ENCODE results near the gene NXNL2. TPM values are rescaled to one million over a fixed set of nuclear protein-coding genes. Genes with fewer than 3 reads are reported as not detected.

Gene NXNL2
- total RNA-seq, 1 experiment from 2014 or later: 2.2 TPM

- ATAC-seq (no peak), DNase-seq (ENCODE audit: low spot score) (no peak)
- peak overlapping the region; percentile 66; the same call in 1 of the 2 replicates for H3K27ac Mint-ChIP-seq
- 0 out of 2 replicates have a peak, but pooled peaks cover 3% of the 10 kb centered on the region for H3K4me1 Mint-ChIP-seq
- H3K4me3 Mint-ChIP-seq: no peak overlapping the region
- ChIA-PET POLR2A (interaction anchor here (0.8 kb wide), 1 partner anchor 11 kb away, joined by 3 read pairs; no protein-coding TSS in a partner anchor), CTCF (interaction anchor here (0.7 kb wide), 1 partner anchor 31 kb away, joined by 3 read pairs; no protein-coding TSS in a partner anchor)
- peaks cover 5% of the 10 kb centered on the region for H3K36me3 Mint-ChIP-seq
- no peaks in the 10 kb centered on the region for H3K27me3 Mint-ChIP-seq (ENCODE audit: low read depth)
- TF ChIP-seq RELA (CRISPR knock-in tag; IDR thresholded peaks at IDR 0.05; ENCODE audit: borderline replicate concordance) (no peak), ERG (CRISPR knock-in tag; IDR thresholded peaks at IDR 0.05) (no peak), ESRRA (CRISPR knock-in tag; IDR thresholded peaks at IDR 0.05; ENCODE audit: borderline replicate concordance) (no peak), ZBTB21 (CRISPR knock-in tag; IDR thresholded peaks at IDR 0.05; ENCODE audit: borderline replicate concordance) (no peak)
- TF ChIP-seq, protein P1, sequence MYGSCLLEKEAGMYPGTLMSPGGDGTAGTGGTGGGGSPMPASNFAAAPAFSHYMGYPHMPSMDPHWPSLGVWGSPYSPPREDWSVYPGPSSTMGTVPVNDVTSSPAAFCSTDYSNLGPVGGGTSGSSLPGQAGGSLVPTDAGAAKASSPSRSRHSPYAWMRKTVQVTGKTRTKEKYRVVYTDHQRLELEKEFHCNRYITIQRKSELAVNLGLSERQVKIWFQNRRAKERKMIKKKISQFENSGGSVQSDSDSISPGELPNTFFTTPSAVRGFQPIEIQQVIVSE (CRISPR knock-in tag; IDR thresholded peaks at IDR 0.05; ENCODE audit: borderline replicate concordance): no peak
- 0 out of 2 replicates have a peak, but pooled peaks cover 2% of the 10 kb centered on the region for H3K9me3 Mint-ChIP-seq
These were observed 46.8 kb upstream of the NXNL2 start for GRCh38 chr9:88488166-88488565.

DNA sequence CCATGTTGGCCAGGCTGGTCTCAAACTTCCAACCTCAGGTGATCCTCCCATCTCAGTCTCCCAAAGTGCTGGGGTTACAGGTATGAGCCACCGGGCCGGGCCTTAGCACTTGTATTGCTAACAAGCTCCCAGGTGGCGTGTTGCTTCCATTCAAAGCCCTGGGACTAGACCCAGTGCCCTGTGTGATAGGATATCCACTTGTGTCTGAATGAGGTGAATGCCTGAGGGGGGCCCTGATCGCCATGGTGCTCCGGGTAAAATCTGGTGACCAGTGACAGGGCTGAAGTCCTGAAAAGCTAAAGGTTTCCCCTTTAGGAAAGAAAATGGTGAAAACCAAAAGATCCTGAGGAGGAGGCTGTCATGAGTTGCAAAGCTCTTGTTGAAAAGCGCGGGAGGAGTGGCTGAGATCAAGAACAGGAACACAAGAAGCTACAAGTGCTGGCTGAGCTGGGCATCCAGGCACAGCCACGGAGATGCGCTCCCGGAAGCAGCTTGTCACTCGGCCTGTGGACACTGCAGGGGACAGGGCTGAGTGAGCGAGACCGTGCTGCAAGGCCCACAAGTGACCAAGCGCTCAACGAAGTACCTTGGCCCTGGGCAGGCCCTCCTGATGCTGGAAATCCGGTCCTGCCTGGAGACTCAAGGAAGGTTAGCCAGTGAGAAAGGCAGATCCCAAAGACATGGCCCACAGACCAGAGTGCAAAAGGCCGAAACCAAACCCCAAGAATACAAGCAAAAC is 39.8 kb upstream of the NXNL2 start:
- H3K36me3 Mint-ChIP-seq: no peaks in the 10 kb centered on the region
- ATAC-seq: no peak; the same call in 1 of the 2 replicates
- peaks cover 14% of the 10 kb centered on the region for H3K4me1 Mint-ChIP-seq
- H3K27me3 Mint-ChIP-seq (ENCODE audit: low read depth): no peaks in the 10 kb centered on the region
- 0 out of 2 replicates have a peak, but pooled peaks cover 4% of the 10 kb centered on the region for H3K9me3 Mint-ChIP-seq
- ChIA-PET POLR2A (interaction anchor here (0.6 kb wide), 1 partner anchor 13 kb away, joined by 3 read pairs; no protein-coding TSS in a partner anchor), CTCF (interaction anchor here (1.4 kb wide), 2 partner anchors 22 to 38 kb away, joined by 3 to 4 read pairs; no protein-coding TSS in a partner anchor)
- H3K27ac Mint-ChIP-seq: peak overlapping the region; percentile 5
- no peak for DNase-seq (ENCODE audit: low spot score)
- no peak overlapping the region for H3K4me3 Mint-ChIP-seq
- TF ChIP-seq E2F1 (CRISPR knock-in tag; IDR thresholded peaks at IDR 0.05) (no peak), ZNF512 (CRISPR knock-in tag; IDR thresholded peaks at IDR 0.05; ENCODE audit: borderline replicate concordance) (no peak), RORB (CRISPR knock-in tag; IDR thresholded peaks at IDR 0.05) (no peak), PRRX2 (CRISPR knock-in tag; IDR thresholded peaks at IDR 0.05) (no peak), OVOL2 (CRISPR knock-in tag; IDR thresholded peaks at IDR 0.05; ENCODE audit: borderline replicate concordance) (no peak), STAT6 (CRISPR knock-in tag; conservative IDR thresholded peaks at IDR 0.05; ENCODE audit: low read depth) (no peak), ZNF532 (CRISPR knock-in tag; IDR thresholded peaks at IDR 0.05; ENCODE audit: borderline replicate concordance) (no peak), ETV6 (CRISPR knock-in tag; IDR thresholded peaks at IDR 0.05) (no peak), NFE2L1 (CRISPR knock-in tag; IDR thresholded peaks at IDR 0.05) (no peak), NR1H2 (CRISPR knock-in tag; IDR thresholded peaks at IDR 0.05) (no peak), ZNF121 (CRISPR knock-in tag; IDR thresholded peaks at IDR 0.05) (no peak)
- TF ChIP-seq, protein P2, sequence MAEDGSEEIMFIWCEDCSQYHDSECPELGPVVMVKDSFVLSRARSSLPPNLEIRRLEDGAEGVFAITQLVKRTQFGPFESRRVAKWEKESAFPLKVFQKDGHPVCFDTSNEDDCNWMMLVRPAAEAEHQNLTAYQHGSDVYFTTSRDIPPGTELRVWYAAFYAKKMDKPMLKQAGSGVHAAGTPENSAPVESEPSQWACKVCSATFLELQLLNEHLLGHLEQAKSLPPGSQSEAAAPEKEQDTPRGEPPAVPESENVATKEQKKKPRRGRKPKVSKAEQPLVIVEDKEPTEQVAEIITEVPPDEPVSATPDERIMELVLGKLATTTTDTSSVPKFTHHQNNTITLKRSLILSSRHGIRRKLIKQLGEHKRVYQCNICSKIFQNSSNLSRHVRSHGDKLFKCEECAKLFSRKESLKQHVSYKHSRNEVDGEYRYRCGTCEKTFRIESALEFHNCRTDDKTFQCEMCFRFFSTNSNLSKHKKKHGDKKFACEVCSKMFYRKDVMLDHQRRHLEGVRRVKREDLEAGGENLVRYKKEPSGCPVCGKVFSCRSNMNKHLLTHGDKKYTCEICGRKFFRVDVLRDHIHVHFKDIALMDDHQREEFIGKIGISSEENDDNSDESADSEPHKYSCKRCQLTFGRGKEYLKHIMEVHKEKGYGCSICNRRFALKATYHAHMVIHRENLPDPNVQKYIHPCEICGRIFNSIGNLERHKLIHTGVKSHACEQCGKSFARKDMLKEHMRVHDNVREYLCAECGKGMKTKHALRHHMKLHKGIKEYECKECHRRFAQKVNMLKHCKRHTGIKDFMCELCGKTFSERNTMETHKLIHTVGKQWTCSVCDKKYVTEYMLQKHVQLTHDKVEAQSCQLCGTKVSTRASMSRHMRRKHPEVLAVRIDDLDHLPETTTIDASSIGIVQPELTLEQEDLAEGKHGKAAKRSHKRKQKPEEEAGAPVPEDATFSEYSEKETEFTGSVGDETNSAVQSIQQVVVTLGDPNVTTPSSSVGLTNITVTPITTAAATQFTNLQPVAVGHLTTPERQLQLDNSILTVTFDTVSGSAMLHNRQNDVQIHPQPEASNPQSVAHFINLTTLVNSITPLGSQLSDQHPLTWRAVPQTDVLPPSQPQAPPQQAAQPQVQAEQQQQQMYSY (CRISPR knock-in tag; IDR thresholded peaks at IDR 0.05): no peak

All from WTC11 (cell line).